ENCODE data around the gene CACNA1G. TPM values are rescaled to one million over a fixed set of nuclear protein-coding genes. Genes with fewer than 3 reads are reported as not detected.

Gene CACNA1G
- total RNA-seq, 6 experiments from 2014 or later = not detected

DNA sequence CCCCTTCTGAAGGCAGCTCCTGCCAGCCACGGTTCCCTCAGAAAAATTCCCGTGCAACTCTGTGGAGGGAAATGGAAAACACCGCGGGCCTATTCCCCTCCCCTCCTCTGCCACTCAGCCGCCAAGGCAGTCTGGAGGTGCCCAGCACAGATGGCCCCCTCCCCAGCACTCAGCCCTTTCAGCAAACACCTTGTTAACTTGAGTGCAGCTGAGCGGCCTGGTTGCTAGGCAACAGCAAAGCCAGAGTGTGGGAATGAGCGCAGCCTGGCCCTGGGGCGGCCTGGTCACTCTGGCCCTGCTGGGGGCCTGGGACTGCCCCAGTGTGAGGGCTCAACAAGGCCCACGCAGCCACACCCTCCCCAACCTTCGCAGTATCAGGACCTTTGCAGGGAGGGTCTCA lies 32.8 kb downstream of the CACNA1G start:
- Histone ChIP-seq H3K27ac (no peak overlapping the region), H3K4me3 (no peak overlapping the region), H3K36me3 (no peaks in the 10 kb centered on the region), H3K4me1 (peaks cover 0 to 12% (median 0%) of the 10 kb centered on the region in 4 donors), H3K27me3 (no peaks in the 10 kb centered on the region), H3K9me3 (no peaks in the 10 kb centered on the region)
- WGBS (ENCODE audit: insufficient coverage, low coverage, low lambda C conversion rate, missing lambda C conversion rate) = 90% methylated on average over 2 of the region's 10 CpGs
- DNase-seq = no peak
- no peak for ATAC-seq
- intact Hi-C loops (cut with DNase I) = no loop called here
- TF ChIP-seq, protein P1, sequence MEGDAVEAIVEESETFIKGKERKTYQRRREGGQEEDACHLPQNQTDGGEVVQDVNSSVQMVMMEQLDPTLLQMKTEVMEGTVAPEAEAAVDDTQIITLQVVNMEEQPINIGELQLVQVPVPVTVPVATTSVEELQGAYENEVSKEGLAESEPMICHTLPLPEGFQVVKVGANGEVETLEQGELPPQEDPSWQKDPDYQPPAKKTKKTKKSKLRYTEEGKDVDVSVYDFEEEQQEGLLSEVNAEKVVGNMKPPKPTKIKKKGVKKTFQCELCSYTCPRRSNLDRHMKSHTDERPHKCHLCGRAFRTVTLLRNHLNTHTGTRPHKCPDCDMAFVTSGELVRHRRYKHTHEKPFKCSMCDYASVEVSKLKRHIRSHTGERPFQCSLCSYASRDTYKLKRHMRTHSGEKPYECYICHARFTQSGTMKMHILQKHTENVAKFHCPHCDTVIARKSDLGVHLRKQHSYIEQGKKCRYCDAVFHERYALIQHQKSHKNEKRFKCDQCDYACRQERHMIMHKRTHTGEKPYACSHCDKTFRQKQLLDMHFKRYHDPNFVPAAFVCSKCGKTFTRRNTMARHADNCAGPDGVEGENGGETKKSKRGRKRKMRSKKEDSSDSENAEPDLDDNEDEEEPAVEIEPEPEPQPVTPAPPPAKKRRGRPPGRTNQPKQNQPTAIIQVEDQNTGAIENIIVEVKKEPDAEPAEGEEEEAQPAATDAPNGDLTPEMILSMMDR (IDR thresholded peaks at IDR 0.05) = no peak
- no peak for TF ChIP-seq POLR2A (IDR thresholded peaks at IDR 0.05)

DNA sequence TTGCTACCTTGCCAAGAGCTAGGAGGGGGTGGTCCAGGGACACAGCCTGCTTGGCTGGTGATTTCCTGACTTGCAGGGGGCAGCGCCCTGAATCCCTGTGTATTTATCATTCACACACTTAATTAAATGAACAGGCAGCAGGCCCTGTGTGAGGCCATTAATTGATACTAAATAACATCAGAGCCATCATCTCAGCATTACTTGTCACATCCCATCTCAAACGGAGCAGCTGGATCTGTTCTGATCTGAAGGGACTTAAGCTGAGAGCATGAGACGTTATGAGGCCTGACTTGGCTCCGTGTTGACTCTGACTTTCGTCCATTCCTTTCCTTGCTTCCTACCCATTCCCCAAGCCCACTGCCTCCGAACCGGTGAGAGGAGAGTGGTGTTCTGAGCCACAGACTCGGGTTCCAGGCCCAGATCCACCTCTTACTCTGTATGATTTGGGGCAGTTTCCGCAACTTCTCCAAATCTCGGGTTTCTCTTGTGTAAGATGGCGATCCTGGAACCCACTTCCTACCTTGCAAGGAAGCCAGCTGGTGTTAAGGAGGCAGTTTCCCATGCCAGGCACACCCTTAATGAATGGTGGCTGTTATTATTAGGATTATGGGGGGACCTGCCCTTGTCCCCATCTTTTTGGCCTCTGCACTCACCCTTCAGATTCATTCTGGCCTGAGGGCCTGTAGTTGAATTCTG lies 33.8 kb downstream of the CACNA1G start:
- DNase-seq (no peak), ATAC-seq (no peak)
- no peak overlapping the region for H3K27ac ChIP-seq
- H3K36me3 ChIP-seq = no peaks in the 10 kb centered on the region
- intact Hi-C loops (cut with DNase I) = no loop called here
- peaks cover 0 to 4% (median 0%) of the 10 kb centered on the region in 4 donors for H3K4me1 ChIP-seq
- H3K27me3 ChIP-seq = no peaks in the 10 kb centered on the region
- no peaks in the 10 kb centered on the region for H3K9me3 ChIP-seq
- H3K4me3 ChIP-seq = no peak overlapping the region
- 66% methylated on average over 8 of the region's 11 CpGs for WGBS (ENCODE audit: insufficient coverage, low coverage, low lambda C conversion rate, missing lambda C conversion rate)
- TF ChIP-seq, protein P1 (IDR thresholded peaks at IDR 0.05) = no peak
- no peak for TF ChIP-seq POLR2A (IDR thresholded peaks at IDR 0.05)

- ATAC-seq (no peak), DNase-seq (no peak)
- intact Hi-C loops (cut with DNase I) = no loop called here
- Histone ChIP-seq H3K9me3 (no peaks in the 10 kb centered on the region), H3K27me3 (no peaks in the 10 kb centered on the region), H3K4me3 (no peak overlapping the region), H3K36me3 (no peaks in the 10 kb centered on the region), H3K27ac (no peak overlapping the region), H3K4me1 (no peaks in the 10 kb centered on the region)
- WGBS (ENCODE audit: insufficient coverage, low coverage, low lambda C conversion rate, missing lambda C conversion rate) = 79% methylated on average over 16 of the region's 21 CpGs
- TF ChIP-seq POLR2A (IDR thresholded peaks at IDR 0.05) = no peak
Observed at GRCh38 chr17:50594892-50595291, 34.4 kb downstream of the CACNA1G start.

DNA sequence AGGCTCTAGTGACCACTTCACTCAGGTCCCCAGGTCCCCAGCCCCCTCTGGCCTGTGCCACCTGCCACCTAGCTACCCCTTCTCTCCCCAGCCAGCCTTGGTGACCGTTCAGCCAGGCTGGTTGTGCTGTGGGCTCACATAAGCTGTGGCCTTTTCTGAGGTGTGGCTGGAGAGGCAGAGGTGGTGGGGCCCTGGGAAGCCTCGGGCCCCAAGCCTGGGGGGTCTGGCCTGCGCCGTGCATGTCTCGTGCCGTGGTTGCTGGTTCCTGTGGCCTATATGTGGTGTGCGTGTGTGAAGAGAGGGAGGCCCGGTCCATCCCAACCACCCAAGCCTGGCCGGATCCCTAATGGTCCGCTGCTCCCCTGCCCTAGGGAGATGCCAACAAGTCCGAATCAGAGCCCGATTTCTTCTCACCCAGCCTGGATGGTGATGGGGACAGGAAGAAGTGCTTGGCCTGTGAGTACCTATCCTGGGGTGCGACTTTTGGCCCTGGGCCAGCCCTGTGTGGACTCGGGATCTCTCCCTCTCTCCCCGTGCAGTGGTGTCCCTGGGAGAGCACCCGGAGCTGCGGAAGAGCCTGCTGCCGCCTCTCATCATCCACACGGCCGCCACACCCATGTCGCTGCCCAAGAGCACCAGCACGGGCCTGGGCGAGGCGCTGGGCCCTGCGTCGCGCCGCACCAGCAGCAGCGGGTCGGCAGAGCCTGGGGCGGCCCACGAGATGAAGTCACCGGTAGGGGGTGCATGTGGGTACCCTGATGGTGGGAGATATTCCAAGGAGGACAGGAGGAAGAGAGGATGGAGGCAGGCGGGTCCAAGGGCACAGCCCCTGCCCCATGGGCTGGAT lies 35.9 kb downstream of the CACNA1G start:
- intact Hi-C loops (cut with DNase I) = no loop called here

More for the DNA sequence above, 35.9 kb downstream of the CACNA1G start:
- 57% methylated on average over 12 of the region's 34 CpGs for WGBS (ENCODE audit: insufficient coverage, low coverage, low lambda C conversion rate, missing lambda C conversion rate)
- H3K27ac ChIP-seq = no peak overlapping the region
- H3K27me3 ChIP-seq = no peaks in the 10 kb centered on the region
- no peaks in the 10 kb centered on the region for H3K9me3 ChIP-seq
- no peaks in the 10 kb centered on the region for H3K36me3 ChIP-seq
- TF ChIP-seq, protein P1 (IDR thresholded peaks at IDR 0.05) = peak; percentile 19 to 33 (median 26)
- TF ChIP-seq POLR2A (IDR thresholded peaks at IDR 0.05) = no peak
- peak; percentile 24 to 48 (median 38) for ATAC-seq
- H3K4me3 ChIP-seq = no peak overlapping the region
- no peaks in the 10 kb centered on the region for H3K4me1 ChIP-seq
- DNase-seq = no peak

All from right lobe of liver (tissue), 6 donors.